Hematopoietic multipotent progenitor cell treated with erythropoietin and hydrocortisone succinate and interleukin-3 and kit ligand, for 6 days (in vitro differentiated cells): ENCODE measurements around the gene GSX2.
"Not testable (repeated sequence)": the region's sequence is repeated elsewhere in the genome, so short reads cannot be mapped to it uniquely, and the experiment has no call there.

Experiments
- DNase-seq: peaks from one replicate; pipeline ENCODE4 v3.0.0-alpha.2; 2015

GSX2 gene

GRCh38 chr4:54107951-54108748, 8.2 kb downstream of the GSX2 start:
- DNase-seq: no peak

DNA sequence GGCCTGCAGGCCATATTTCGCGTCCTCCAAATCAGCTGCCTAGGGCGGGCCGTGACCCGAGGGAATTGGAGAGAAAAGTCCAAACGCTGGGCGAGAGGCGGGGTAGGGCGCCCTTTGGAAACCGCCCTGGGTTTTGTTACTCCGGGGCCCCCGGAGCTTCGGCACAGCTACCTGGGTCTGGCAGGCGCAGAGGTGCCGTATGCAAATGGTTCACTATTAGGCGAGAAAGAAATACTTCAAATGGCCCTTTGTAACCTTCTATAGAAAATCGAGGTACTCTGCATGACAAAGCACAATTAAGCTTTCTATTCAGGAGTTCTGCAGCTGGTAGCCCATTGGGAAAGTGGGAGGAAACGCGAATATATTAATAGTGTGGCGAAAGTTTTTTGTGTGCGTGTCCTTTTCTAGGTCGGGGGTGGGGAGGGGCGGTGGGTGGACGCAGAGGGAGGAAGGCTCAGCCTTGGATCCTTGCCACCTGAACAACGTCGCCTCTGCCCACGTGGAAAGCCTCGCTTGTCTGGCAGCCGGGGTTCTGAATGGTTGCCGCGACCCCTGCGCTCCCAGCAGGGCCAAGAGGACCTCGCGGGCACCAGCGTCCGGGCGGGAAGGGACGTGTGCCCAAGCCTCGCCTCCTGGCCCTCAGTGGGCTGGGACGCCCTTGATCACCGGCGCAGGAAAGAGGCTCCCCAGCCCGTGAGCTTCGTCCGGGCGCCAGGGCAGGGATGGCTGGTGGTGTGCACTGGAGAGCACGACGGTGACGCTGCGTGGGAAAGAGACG, 9.5 kb downstream of the GSX2 start:
- no peak for DNase-seq

GRCh38 chr4:54110019-54110416, 10.1 kb downstream of the GSX2 start:
- DNase-seq: no peak

DNA sequence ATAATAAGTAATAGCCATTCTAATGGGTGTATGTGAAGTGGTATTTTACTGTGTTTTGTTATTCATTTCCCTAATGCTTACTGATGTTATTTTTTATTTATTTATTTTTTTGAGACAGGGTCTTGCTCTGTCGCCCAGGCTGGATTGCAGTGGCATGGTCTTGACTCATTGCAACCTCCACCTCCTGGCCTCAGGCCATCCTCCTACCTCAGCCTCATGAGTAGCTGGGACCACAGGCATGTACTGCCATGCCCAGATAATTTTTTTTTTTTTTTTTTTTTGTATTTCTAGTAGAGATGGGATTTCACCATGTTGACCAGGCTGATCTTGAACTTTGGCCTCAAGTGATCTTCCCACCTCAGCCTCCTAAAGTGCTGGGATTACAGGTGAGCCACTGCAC, 13.2 kb downstream of the GSX2 start:
- not testable (repeated sequence) for DNase-seq

- DNase-seq: not testable (repeated sequence)
Observed at GRCh38 chr4:54116246-54116645, 16.3 kb downstream of the GSX2 start.

- no peak for DNase-seq
Observed at GRCh38 chr4:54118850-54119589, 19.1 kb downstream of the GSX2 start.

GRCh38 chr4:54120518-54120917, 20.6 kb downstream of the GSX2 start:
- no peak for DNase-seq

- DNase-seq: no peak
Observed at GRCh38 chr4:54127660-54128059, 27.7 kb downstream of the GSX2 start.

- not testable (repeated sequence) for DNase-seq
Observed at GRCh38 chr4:54128694-54129093, 28.7 kb downstream of the GSX2 start.

DNA sequence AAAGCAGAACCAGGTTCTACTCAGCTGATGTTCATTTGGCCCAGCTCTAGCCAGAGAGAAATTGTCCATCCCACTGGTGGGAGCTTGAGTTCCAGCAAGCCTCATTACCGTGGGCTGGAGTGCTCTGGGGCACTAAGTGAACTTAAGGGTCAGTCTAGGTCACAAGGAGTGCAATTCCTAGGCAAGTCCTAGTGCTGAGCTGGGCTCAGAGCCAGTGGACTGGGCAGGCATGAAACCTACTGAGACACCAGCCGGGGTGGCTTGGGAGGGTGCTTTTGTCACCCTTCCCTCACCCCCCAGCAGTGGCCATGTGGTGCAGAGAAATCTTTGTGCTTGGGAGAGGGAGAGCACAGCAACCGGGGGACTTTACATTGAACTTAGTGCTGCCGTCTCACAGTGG, 39.4 kb downstream of the GSX2 start:
- DNase-seq: no peak

DNA sequence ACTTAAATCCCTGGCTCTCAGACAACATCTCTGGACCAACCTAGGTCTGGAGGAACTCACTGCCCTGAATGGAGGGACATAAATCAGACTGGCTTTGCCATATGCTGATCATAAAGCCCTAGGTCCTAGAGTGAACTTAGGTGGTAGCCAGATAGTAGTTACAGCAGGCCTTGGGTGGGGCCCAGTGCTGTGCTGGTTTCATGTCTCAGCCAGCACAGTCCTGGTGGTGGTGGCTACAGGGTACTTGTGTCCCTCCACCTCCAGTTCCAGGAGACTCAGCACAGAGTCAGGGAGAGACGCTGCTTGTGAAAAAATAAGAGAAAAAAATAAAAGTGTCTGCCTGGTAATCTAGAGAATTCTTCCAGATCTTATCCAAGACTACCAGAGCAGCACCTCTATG, 40.3 kb downstream of the GSX2 start:
- no peak for DNase-seq

- no peak for DNase-seq
Observed at GRCh38 chr4:54144199-54144598, 44.2 kb downstream of the GSX2 start.

- DNase-seq: peak; percentile 71
Observed at GRCh38 chr4:54144661-54145171, 44.8 kb downstream of the GSX2 start.

GRCh38 chr4:54146139-54146538, 46.2 kb downstream of the GSX2 start:
- no peak for DNase-seq

DNA sequence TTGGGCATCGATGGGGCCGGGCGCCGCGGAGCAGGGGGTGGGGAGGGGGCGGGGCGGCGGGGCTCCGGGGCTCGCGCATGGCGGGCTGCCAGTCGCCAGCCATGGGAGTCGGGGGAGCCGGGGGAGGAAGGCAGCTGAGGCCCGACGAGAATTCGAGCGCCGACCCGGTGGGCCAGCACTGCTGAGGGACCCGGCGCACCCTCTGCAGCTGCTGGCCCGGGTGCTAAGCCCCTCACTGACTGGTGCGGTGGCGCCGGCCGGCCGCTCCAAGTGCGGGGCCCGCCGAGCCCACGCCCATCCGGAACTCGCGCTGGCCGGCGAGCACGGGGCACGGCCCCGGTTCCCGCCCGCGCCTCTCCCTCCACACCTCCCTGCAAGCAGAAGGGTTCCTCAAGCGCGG, 49.4 kb downstream of the GSX2 start:
- DNase-seq: no peak
